ENCODE results near the gene PIK3C2G.
"Not testable (repeated sequence)": the region's sequence is repeated elsewhere in the genome, so short reads cannot be mapped to it uniquely, and the experiment has no call there.

Gene PIK3C2G

GRCh38 chr12:18483698-18484325 lies 222.5 kb downstream of the PIK3C2G start:
- no peak for DNase-seq

- no peak for DNase-seq
Observed at GRCh38 chr12:18486036-18486435, 224.7 kb downstream of the PIK3C2G start.

GRCh38 chr12:18487509-18487908 lies 226.2 kb downstream of the PIK3C2G start:
- DNase-seq = no peak

- DNase-seq = no peak
Observed at GRCh38 chr12:18492372-18493025, 231.2 kb downstream of the PIK3C2G start.

GRCh38 chr12:18496156-18496555 lies 234.8 kb downstream of the PIK3C2G start:
- DNase-seq = no peak

GRCh38 chr12:18500160-18500574 lies 238.8 kb downstream of the PIK3C2G start:
- DNase-seq = not testable (repeated sequence)

GRCh38 chr12:18500736-18501135 lies 239.4 kb downstream of the PIK3C2G start:
- DNase-seq = not testable (repeated sequence)

- no peak for DNase-seq
Observed at GRCh38 chr12:18502422-18502968, 241.2 kb downstream of the PIK3C2G start.

GRCh38 chr12:18521461-18521860 lies 260.1 kb downstream of the PIK3C2G start:
- no peak for DNase-seq

- DNase-seq = no peak
Observed at GRCh38 chr12:18522806-18523205, 261.5 kb downstream of the PIK3C2G start.

- DNase-seq = not testable (repeated sequence)
Observed at GRCh38 chr12:18542497-18542896, 281.2 kb downstream of the PIK3C2G start.

- no peak for DNase-seq
Observed at GRCh38 chr12:18546399-18546798, 285.1 kb downstream of the PIK3C2G start.

- no peak for DNase-seq
Observed at GRCh38 chr12:18549598-18549997, 288.3 kb downstream of the PIK3C2G start.

GRCh38 chr12:18551106-18551505 lies 289.8 kb downstream of the PIK3C2G start:
- DNase-seq = no peak

- no peak for DNase-seq
Observed at GRCh38 chr12:18551701-18552100, 290.4 kb downstream of the PIK3C2G start.

- no peak for DNase-seq
Observed at GRCh38 chr12:18552829-18553228, 291.5 kb downstream of the PIK3C2G start.

GRCh38 chr12:18556161-18556560 lies 294.8 kb downstream of the PIK3C2G start:
- DNase-seq = no peak

- DNase-seq = no peak
Observed at GRCh38 chr12:18559242-18559641, 297.9 kb downstream of the PIK3C2G start.

GRCh38 chr12:18562531-18562930 lies 301.2 kb downstream of the PIK3C2G start:
- DNase-seq = no peak

- no peak for DNase-seq
Observed at GRCh38 chr12:18564306-18564705, 303.0 kb downstream of the PIK3C2G start.

- no peak for DNase-seq
Observed at GRCh38 chr12:18567787-18568186, 306.5 kb downstream of the PIK3C2G start.

GRCh38 chr12:18570543-18570942 lies 309.2 kb downstream of the PIK3C2G start:
- DNase-seq = no peak

GRCh38 chr12:18576104-18576626 lies 314.8 kb downstream of the PIK3C2G start:
- no peak for DNase-seq

GRCh38 chr12:18576648-18577047 lies 315.3 kb downstream of the PIK3C2G start:
- DNase-seq = no peak

All from NK-92 treated with Interleukin-12 subunit alpha and Interleukin-12 subunit beta, amount 100 ng/mL, for 24 hours (cell line).